K562 (cell line): ENCODE data around the gene NCDN. TPM values are rescaled to one million over a fixed set of nuclear protein-coding genes. Genes with fewer than 3 reads are reported as not detected.

Experiments
- EWSR1 ChIP-seq: fragments of 450-650 bp; IDR thresholded peaks from 2 replicates; pipeline ENCODE4 v1.6.1; 2018; ENCODE audit warnings: borderline replicate concordance, mild to moderate bottlenecking, low read depth, moderate library complexity; ENCODE audit not compliant: partially characterized antibody
- HNRNPK ChIP-seq: fragments of 200-400 bp; formaldehyde crosslinking; IDR thresholded peaks from one replicate; pipeline ENCODE4 v1.6.1; 2018; ENCODE audit warnings: mild to moderate bottlenecking, low read depth, low read length; ENCODE audit not compliant: poor library complexity, severe bottlenecking
- ILF3 ChIP-seq: fragments of 450-650 bp; IDR thresholded peaks from 2 replicates; pipeline ENCODE4 v1.6.1; 2018; ENCODE audit warnings: antibody characterized with exemption, mild to moderate bottlenecking, moderate library complexity, borderline replicate concordance
- KAT7 ChIP-seq: sonication (generic); formaldehyde crosslinking; IDR thresholded peaks from 2 replicates; pipeline ENCODE4 v1.8.0; 2022; ENCODE audit warnings: missing genetic modification reagents, mild to moderate bottlenecking, borderline replicate concordance
- NRF1 ChIP-seq, 2 experiments: fragments of 450-650 bp; IDR thresholded peaks in 1 of 2; conservative IDR thresholded peaks in 1 of 2; 2 replicates each; pipeline ENCODE4 v1.6.1; 2014; ENCODE audit warnings: mild to moderate bottlenecking in 2 of 2
- PHB2 ChIP-seq: fragments of 450-650 bp; IDR thresholded peaks from 2 replicates; pipeline ENCODE4 v1.6.1; 2017; ENCODE audit warnings: low read depth
- RCOR1 ChIP-seq, 2 experiments: IDR thresholded peaks; 2 replicates each; pipeline ENCODE4 v1.6.1; 2012; ENCODE audit warnings: low read depth in 2 of 2, low read length in 2 of 2, borderline replicate concordance in 1 of 2, improper control_type of control experiment in 1 of 2
- SOX6 ChIP-seq: fragments of 450-650 bp; IDR thresholded peaks from 2 replicates; pipeline ENCODE4 v1.6.1; 2014; ENCODE audit warnings: mild to moderate bottlenecking
- STAT5B ChIP-seq: fragments of 250-450 bp; sonication (Bioruptor Pico); IDR thresholded peaks from 2 replicates; pipeline ENCODE4 v1.8.0; 2021; ENCODE audit warnings: mild to moderate bottlenecking, inconsistent platforms
- THRAP3 ChIP-seq: fragments of 450-650 bp; IDR thresholded peaks from 2 replicates; pipeline ENCODE4 v1.6.1; 2016; ENCODE audit warnings: mild to moderate bottlenecking, inconsistent platforms, borderline replicate concordance
- YY1 ChIP-seq, 3 experiments: IDR thresholded peaks; 2 replicates each; pipeline ENCODE4 v1.6.1; 2011; ENCODE audit warnings: low read length in 2 of 3, mild to moderate bottlenecking in 2 of 3, moderate library complexity in 2 of 3, borderline replicate concordance in 1 of 3, control low read depth in 1 of 3, low read depth in 1 of 3; ENCODE audit not compliant: insufficient read depth in 3 of 3, insufficient replicate concordance in 2 of 3, control insufficient read depth in 1 of 3, insufficient read length in 1 of 3; ENCODE audit errors: extremely low read depth in 1 of 3
- ZKSCAN1 ChIP-seq: fragments of 150-350 bp; IDR thresholded peaks from 2 replicates; pipeline ENCODE4 v1.6.1; 2016; ENCODE audit warnings: low read depth, low read length
- ZNF311 ChIP-seq: fragments of 250-450 bp; sonication (Bioruptor Pico); IDR thresholded peaks from 2 replicates; pipeline ENCODE4 v1.4.0; 2020; ENCODE audit warnings: mild to moderate bottlenecking, moderate library complexity
- ZNF41 ChIP-seq: fragments of 250-450 bp; sonication (Bioruptor Pico); conservative IDR thresholded peaks from 2 replicates; pipeline ENCODE4 v1.4.0; 2020; ENCODE audit warnings: mild to moderate bottlenecking
- ZNF57 ChIP-seq: fragments of 450-650 bp; formaldehyde crosslinking; IDR thresholded peaks from 2 replicates; pipeline ENCODE4 v1.4.0; 2020; ENCODE audit warnings: mild to moderate bottlenecking, moderate library complexity
- ZNF785 ChIP-seq: fragments of 250-450 bp; sonication (Bioruptor Pico); IDR thresholded peaks from 2 replicates; pipeline ENCODE4 v1.4.0; 2020; ENCODE audit warnings: mild to moderate bottlenecking
- polyA plus RNA-seq, 8 experiments: library from polyadenylated mRNA; depleted of rRNA in 4 of 8; stranded (reverse) in 5 of 8; unstranded in 3 of 8; fragments of >200 nt; fragmentation: Nextera tagmentation in 2 of 8; fragmentation: Illumina TruSeq in 1 of 8; extraction: Ambion mirVana in 2 of 8; extraction: Trizol in 1 of 8; gene quantifications; 2 replicates each; pipeline versions ENCODE4 v1.2.1 to v1.2.3, GENCODE V29; 2011 to 2014; ENCODE audit warnings: inconsistent platforms in 1 of 8, missing spikeins in 1 of 8
- total RNA-seq, 7 experiments: library from RNA; depleted of rRNA in 6 of 7; stranded (reverse); fragments of >200 nt in 6 of 7; fragmentation: Illumina TruSeq in 2 of 7; extraction: Trizol in 2 of 7; gene quantifications; 2 replicates each; pipeline versions ENCODE4 v1.2.1 to v1.2.3, GENCODE V29; 2011 to 2021; ENCODE audit warnings: low replicate concordance in 1 of 7
- TF ChIP-seq, protein P1 (sequence below): fragments of 250-450 bp; sonication (Bioruptor Pico); IDR thresholded peaks from 2 replicates; pipeline ENCODE4 v1.5.0; 2020; ENCODE audit warnings: mild to moderate bottlenecking
- TF ChIP-seq, protein P2 (sequence below): IDR thresholded peaks from 2 replicates; pipeline ENCODE4 v1.6.1; 2011; ENCODE audit warnings: borderline replicate concordance, low read depth, mild to moderate bottlenecking, moderate library complexity, low read length; ENCODE audit not compliant: insufficient read depth, poor library complexity, severe bottlenecking
- TF ChIP-seq, protein P3 (sequence below): fragments of 450-650 bp; IDR thresholded peaks from 2 replicates; pipeline ENCODE4 v1.7.0; 2016; ENCODE audit warnings: borderline replicate concordance
- TF ChIP-seq, protein P4 (sequence below): fragments of 250-450 bp; sonication (Bioruptor Pico); IDR thresholded peaks from 2 replicates; pipeline ENCODE4 v1.8.0; 2022; ENCODE audit warnings: inconsistent platforms, mild to moderate bottlenecking, moderate library complexity, borderline replicate concordance

Gene NCDN
- total and polyA plus RNA-seq, 9 of the 15 experiments (the other 6 are each of a cell fraction or from before 2014, with no cell fraction given) = 1.9 to 35.1 (median 10.7) TPM

DNA sequence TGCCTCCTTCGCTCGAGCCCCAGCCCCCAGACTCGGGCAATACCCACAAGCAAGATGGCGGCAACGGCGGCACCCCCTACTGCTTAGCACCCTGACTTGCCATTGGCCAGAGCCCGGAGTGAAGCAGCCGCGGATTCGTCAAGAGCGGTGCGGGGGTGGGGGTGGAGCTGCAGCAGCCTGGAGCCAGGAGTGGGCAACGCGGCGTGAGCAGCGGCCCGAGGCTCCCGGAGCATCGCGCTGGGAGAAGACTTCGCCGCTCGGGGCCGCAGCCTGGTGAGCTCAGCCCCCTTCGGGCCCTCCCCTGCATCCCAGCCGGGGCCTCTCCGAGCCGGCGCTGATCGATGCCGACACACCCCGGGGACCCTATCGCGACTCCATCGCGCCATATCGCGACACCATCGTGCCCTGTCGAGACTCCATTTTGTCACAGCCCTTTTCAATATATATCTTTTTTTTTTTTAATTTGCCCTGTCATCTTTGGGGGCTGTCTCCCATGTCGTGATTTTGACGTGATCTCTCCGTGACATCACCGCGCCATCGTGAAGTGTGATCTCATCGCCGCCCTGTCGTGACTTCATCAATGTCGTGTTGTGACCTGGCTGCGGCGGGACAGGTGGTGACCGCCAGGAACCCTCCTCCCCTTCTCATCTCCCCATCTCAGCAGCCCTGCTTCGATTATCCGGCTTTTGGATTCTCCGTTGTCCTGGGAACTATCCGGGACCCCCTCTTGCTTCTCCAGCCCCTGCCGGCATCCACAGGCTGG lies at the start of gene NCDN (continued):
- TF ChIP-seq KAT7 (CRISPR knock-in tag) (no peak; the same call in 1 of the 2 replicates), ZNF41 (CRISPR knock-in tag) (no peak), STAT5B (no peak), NRF1 (conservative IDR thresholded peaks at IDR 0.05 in 1 of 2, IDR thresholded peaks at IDR 0.05 in 1 of 2) (peak in 1 of 2 experiments; percentile 75), ZNF311 (CRISPR knock-in tag) (no peak), YY1 (IDR thresholded peaks at IDR 0.05; ENCODE audit: borderline replicate concordance in 1 of 3, control insufficient read depth in 1 of 3, extremely low read depth in 1 of 3, insufficient read depth in 3 of 3, insufficient read length in 1 of 3, insufficient replicate concordance in 2 of 3, low read depth in 1 of 3, low read length in 2 of 3) (peak; percentile 99 to 100 (median 99)), HNRNPK (no peak), ZKSCAN1 (peak; percentile 15; the same call in 1 of the 2 replicates), ILF3 (no peak), EWSR1 (no peak), RCOR1 (IDR thresholded peaks at IDR 0.05; ENCODE audit: borderline replicate concordance in 1 of 2, low read depth in 2 of 2, low read length in 2 of 2) (peak in 1 of 2 experiments; percentile 64; a peak in 2 of 4 replicates), ZNF57 (CRISPR knock-in tag) (no peak), ZNF785 (no peak), SOX6 (0 out of 2 replicates have a peak, but pooled peaks have one; percentile 6), PHB2 (no peak; the same call in 1 of the 2 replicates), THRAP3 (peak; percentile 81; the same call in 1 of the 2 replicates)
- TF ChIP-seq, protein P1, sequence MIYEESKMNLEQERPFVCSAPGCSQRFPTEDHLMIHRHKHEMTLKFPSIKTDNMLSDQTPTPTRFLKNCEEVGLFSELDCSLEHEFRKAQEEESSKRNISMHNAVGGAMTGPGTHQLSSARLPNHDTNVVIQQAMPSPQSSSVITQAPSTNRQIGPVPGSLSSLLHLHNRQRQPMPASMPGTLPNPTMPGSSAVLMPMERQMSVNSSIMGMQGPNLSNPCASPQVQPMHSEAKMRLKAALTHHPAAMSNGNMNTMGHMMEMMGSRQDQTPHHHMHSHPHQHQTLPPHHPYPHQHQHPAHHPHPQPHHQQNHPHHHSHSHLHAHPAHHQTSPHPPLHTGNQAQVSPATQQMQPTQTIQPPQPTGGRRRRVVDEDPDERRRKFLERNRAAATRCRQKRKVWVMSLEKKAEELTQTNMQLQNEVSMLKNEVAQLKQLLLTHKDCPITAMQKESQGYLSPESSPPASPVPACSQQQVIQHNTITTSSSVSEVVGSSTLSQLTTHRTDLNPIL (CRISPR knock-in tag) = no peak
- TF ChIP-seq, protein P2, sequence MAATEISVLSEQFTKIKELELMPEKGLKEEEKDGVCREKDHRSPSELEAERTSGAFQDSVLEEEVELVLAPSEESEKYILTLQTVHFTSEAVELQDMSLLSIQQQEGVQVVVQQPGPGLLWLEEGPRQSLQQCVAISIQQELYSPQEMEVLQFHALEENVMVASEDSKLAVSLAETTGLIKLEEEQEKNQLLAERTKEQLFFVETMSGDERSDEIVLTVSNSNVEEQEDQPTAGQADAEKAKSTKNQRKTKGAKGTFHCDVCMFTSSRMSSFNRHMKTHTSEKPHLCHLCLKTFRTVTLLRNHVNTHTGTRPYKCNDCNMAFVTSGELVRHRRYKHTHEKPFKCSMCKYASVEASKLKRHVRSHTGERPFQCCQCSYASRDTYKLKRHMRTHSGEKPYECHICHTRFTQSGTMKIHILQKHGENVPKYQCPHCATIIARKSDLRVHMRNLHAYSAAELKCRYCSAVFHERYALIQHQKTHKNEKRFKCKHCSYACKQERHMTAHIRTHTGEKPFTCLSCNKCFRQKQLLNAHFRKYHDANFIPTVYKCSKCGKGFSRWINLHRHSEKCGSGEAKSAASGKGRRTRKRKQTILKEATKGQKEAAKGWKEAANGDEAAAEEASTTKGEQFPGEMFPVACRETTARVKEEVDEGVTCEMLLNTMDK = peak; percentile 1
- TF ChIP-seq, protein P3, sequence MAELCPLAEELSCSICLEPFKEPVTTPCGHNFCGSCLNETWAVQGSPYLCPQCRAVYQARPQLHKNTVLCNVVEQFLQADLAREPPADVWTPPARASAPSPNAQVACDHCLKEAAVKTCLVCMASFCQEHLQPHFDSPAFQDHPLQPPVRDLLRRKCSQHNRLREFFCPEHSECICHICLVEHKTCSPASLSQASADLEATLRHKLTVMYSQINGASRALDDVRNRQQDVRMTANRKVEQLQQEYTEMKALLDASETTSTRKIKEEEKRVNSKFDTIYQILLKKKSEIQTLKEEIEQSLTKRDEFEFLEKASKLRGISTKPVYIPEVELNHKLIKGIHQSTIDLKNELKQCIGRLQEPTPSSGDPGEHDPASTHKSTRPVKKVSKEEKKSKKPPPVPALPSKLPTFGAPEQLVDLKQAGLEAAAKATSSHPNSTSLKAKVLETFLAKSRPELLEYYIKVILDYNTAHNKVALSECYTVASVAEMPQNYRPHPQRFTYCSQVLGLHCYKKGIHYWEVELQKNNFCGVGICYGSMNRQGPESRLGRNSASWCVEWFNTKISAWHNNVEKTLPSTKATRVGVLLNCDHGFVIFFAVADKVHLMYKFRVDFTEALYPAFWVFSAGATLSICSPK = peak; percentile 97; the same call in 1 of the 2 replicates
- TF ChIP-seq, protein P4, sequence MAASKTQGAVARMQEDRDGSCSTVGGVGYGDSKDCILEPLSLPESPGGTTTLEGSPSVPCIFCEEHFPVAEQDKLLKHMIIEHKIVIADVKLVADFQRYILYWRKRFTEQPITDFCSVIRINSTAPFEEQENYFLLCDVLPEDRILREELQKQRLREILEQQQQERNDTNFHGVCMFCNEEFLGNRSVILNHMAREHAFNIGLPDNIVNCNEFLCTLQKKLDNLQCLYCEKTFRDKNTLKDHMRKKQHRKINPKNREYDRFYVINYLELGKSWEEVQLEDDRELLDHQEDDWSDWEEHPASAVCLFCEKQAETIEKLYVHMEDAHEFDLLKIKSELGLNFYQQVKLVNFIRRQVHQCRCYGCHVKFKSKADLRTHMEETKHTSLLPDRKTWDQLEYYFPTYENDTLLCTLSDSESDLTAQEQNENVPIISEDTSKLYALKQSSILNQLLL = no peak
